Stimulated activated CD8-positive, alpha-beta memory T cell treated with anti-CD3 and anti-CD28 coated beads, Interleukin-12 subunit alpha, Interleukin-12 subunit beta, amount 100 ng/mL, for 4 hours (primary cell): Measurements from ENCODE around the gene MED13L.

Experiments used
- DNase-seq: peaks from one replicate; pipeline ENCODE4 v3.0.0-alpha.2; 2020; ENCODE audit warnings: low read depth

MED13L gene

DNA sequence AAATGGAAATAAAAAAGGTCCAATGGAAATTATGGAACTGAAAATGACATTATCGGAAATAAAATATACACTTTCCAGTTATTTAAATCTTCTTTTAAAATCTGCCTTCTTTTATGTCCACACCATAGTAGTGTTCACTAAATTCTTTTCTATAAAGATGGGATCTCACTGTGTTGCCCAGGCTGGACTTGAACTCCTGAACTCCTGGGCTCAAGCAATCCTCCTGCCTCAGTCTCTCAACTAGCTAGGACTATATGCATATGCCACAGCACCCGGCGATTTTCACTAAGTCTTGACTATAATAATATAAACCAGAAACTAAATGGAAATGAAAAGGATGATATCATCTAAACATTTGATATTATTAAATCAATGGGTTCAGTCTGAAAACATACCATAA lies 188.4 kb downstream of the MED13L start:
- DNase-seq, result no peak

DNA sequence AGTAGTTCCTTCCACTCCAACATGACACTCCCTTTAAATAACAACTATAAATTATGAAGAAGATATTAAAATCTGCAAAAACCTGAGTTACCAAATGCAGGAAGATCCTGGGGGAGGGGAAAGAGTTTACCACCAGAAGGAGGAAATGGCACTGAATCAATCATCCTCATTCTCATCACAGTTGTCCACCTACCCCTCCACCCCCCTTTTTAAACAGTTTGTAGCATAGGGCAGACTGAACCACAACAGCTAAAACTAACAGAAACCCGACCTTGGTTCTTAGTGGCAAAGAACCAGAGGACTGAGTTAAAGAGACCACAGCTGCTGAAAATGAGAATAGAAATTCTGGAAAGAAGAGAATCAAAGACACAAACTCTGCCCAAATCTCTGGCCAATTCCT lies 189.5 kb downstream of the MED13L start:
- no peak for DNase-seq

GRCh38 chr12:116087399-116087798 lies 190.1 kb downstream of the MED13L start:
- no peak for DNase-seq

DNA sequence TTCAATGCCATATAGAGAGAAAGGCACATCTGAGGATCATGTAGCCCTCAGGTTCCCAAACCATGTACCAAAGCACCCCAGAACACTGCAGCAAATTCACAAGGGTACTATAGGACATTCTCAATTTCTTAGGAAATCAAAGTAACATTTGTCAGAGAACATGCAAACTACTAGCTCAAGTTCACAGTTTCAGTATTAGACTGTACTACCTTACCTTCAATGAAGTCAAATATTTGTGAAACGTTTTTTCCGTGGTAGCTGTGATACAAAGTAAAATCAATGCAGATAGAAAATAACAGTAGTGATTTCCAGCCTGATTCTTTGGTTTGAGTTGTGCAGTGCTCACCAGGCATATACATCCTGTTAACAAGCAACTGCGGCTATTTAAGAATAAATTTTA lies 197.1 kb downstream of the MED13L start:
- no peak for DNase-seq

DNA sequence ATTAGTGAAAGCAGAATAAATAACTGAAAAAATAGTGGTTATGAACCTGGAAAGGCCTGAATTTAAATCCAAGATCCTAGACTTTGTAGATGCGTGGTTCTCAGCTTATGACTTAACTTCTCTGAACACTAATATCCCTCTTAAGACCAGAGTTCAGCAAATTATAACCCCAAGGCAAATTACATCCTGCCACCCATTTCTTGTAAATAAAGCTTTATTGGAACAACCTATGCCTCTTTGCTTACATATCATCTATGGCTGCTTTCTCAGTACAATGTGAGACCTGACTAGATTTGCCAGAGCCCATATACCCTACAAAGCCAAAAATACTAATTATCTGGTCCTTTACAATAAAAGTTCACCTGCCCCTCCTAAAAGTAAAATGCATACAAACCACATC lies 199.1 kb downstream of the MED13L start:
- no peak for DNase-seq

GRCh38 chr12:116077431-116077830 lies 200.1 kb downstream of the MED13L start:
- DNase-seq, result no peak

DNA sequence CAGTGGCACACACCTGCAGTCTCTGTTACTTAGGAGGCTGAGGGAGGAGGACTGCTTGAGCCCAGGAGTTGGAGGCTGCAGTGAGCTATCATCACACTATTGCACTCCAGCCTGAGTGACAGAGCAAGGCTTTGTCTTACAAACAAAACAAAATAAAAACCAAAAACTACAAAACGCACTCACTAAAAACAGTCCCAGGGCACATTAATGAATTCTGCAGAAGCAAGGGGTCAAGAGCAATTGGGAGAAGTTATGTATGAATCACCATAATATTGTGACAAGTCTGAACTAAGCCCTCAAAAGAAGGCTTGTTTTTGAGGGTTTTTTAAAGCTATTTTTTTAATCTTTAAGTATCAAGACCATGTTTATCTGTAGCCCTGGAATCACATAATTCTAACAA lies 201.1 kb downstream of the MED13L start:
- DNase-seq, result no peak

GRCh38 chr12:116074686-116075085 lies 202.8 kb downstream of the MED13L start:
- DNase-seq, result no peak

- DNase-seq, result no peak
These were observed 205.8 kb downstream of the MED13L start for GRCh38 chr12:116071555-116072230.

GRCh38 chr12:116070444-116070843 lies 207.0 kb downstream of the MED13L start:
- DNase-seq, result no peak

DNA sequence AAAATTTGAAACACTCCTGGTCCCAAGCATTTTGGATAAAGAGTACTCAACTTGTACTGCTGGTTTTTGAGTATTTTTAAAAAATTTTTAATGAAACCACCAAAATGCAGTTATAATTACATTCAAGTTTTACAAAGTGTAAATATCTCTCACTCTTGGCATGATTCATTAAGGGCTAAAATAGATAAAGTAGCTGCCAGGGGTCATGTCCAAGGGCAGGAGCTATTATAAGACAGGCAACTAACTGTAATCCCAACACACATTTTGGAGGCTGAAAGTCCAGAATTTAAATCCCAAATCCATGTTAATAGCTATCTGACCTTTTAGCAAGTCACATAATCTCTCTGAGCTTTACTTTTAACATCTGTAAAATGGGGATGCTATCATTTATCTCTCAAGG lies 207.6 kb downstream of the MED13L start:
- DNase-seq, result no peak

DNA sequence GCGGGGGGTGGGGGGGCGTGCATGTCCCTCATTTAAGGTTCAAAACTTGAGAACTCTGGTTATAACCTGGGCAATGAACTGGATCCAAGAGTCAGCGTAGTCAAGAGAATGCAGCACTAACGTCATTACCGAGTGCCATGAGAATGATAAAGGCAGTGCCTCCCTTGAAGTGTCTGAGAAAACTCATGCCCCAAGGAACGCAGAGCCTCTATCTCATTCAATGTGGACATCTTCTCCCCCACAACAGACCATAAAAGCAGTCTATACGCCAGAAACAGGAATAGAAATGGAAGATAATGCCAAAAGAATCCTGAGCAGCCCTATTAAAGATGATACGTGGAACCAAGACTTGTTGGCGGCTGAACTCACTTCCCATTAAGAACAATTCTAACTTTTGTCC lies 208.6 kb downstream of the MED13L start:
- no peak for DNase-seq

GRCh38 chr12:116068371-116068770 lies 209.1 kb downstream of the MED13L start:
- DNase-seq, result no peak

DNA sequence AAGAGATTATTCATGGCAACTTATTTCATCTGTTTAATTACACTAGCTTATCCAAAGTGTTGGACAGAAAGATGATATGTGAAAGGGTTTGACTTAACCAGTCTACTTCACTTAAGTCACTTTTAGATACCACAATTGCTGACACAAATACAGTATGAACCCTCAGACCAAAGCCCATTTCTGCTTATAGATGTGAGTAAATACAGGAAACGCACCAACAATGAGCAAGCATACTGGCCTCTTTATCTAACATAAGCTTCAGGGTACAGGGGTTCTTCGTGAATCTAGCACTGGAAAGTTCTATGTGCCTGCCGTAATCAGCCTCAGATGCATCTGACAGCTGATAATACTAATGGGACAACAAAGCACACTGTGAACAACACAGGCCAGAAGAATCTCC lies 209.6 kb downstream of the MED13L start:
- DNase-seq, result no peak

GRCh38 chr12:116066381-116067230 lies 210.9 kb downstream of the MED13L start:
- DNase-seq, result peak; percentile 3

DNA sequence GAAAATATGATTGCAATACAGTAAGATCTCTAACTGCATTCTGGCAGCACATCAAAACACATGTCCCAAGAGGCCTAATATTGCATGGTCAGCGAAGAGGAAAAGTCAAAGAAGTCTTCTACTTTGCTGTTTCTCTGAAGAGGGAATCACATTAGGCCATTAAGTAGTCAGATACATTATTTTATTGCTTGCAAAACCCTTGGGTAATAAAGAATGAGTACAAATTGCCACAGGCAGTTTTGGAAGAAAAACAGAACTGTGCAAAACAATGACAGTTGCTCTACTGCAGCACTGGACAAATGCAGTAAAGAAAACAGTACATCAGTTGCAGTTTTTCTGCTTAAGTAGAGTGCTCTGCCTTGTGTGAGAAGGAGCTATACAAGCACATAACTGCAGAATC lies 211.9 kb downstream of the MED13L start:
- no peak for DNase-seq

DNA sequence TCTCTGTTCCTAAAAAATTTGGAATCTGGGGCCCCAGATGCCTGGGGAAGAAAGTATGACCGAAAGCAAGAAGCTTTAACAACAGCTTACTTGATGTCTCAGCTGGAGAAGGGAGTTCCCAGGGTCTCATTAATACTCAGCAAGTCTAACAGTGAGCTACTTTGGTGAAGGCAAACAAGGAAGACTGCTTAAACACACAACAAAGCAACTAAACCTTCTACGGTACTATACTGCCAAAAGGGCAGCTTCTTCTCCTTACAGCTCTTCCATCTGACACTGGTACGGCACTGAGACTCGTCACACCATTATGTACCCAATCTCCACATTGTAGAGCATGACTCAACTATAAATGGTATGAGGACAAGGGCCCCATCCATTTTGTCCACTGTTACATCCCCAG lies 213.0 kb downstream of the MED13L start:
- DNase-seq, result no peak

GRCh38 chr12:116062698-116063097 lies 214.8 kb downstream of the MED13L start:
- no peak for DNase-seq

DNA sequence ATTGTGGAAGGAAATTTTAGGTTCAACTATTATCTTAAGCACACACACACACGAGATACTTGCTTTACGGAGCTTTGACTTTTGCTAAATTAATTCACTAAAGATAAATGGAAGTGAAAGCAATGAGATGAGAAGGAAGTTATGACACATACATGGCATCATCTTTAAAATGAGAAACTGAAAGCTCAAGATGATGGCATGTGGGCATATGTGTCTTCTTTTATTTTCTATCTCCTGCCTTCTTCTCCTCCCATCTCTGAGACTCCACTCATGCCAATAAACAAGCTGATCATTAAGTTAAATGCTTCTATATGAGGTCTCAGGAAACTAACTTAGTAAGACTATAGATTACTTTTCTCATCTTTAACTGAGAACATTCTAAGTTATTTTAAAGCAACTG lies 216.7 kb downstream of the MED13L start:
- DNase-seq, result no peak

DNA sequence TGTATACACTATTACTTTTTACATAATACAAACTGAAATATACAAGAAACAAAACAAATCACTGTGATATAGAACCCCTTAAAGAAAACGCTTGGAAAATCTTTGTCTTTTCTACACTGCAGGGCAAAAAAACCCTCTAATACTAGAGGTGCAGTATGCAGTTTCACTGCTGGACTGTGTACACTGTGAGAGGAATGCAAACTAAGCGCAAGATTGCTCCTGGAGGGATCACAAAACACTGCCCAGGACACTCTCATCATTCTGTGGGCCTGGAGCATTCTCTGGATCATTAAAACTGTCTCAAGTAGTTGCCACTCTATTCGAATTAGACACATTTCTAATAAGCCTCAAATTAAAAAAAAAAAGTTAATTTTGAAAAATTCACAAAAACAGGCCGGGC lies 217.6 kb downstream of the MED13L start:
- DNase-seq, result no peak

- no peak for DNase-seq
These were observed 218.9 kb downstream of the MED13L start for GRCh38 chr12:116058574-116058973.

GRCh38 chr12:116057356-116057755 lies 220.1 kb downstream of the MED13L start:
- no peak for DNase-seq

DNA sequence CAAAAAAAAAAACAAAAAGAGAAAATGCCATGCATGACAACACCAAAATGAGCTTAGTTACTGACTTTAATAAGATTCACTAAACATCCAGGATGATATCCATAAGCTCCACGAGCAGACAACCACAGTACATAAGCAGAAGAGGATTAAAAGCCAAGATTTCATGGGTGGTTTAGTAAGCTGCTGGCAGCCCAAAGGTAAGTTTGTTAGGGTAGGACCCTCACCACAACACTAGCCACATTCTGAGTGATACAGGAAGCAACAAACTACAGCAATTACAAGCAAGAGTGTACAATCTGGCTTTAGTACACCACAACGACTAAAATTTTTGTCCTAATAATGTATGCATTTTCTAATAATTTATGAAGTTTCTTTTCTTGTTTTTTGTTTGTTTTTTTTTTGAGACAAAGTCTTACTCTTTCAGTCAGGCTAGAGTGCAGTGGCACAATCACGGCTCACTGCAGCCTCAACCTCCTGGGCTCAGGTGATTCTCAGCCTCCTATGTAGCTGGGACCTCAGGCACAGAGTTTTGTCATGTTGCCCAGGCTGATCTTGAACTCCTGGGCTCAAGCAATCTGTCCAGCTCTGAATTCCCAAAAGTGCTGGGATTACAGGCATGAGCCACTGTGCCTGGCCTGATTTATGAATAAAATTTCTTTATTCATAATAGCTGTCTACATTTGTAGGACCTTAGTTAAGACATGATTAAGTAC lies 221.4 kb downstream of the MED13L start:
- no peak for DNase-seq
